NK-92 (cell line): ENCODE data around the gene ABCA7.

ENCODE experiments used
- DNase-seq: peaks from one replicate; lab custom pipeline; 2025; ENCODE audit not compliant: unreplicated experiment; lab: John Stamatoyannopoulos, UW

The ABCA7 gene

GRCh38 chr19:1001538-1002166, 38.3 kb upstream of the ABCA7 start:
- DNase-seq, result no peak

- no peak for DNase-seq
Observed at GRCh38 chr19:1002600-1002999, 37.3 kb upstream of the ABCA7 start.

GRCh38 chr19:1003283-1003682, 36.6 kb upstream of the ABCA7 start:
- DNase-seq, result no peak

- no peak for DNase-seq
Observed at GRCh38 chr19:1004204-1004802, 35.6 kb upstream of the ABCA7 start.

- no peak for DNase-seq
Observed at GRCh38 chr19:1004803-1005664, 34.9 kb upstream of the ABCA7 start.

- no peak for DNase-seq
Observed at GRCh38 chr19:1006711-1007398, 33.1 kb upstream of the ABCA7 start.

- DNase-seq, result no peak
Observed at GRCh38 chr19:1007399-1008251, 32.3 kb upstream of the ABCA7 start.

- DNase-seq, result no peak
Observed at GRCh38 chr19:1008268-1009040, 31.5 kb upstream of the ABCA7 start.

- DNase-seq, result no peak
Observed at GRCh38 chr19:1009041-1009980, 30.6 kb upstream of the ABCA7 start.

- DNase-seq, result no peak
Observed at GRCh38 chr19:1009981-1010538, 29.8 kb upstream of the ABCA7 start.

- no peak for DNase-seq
Observed at GRCh38 chr19:1010586-1011510, 29.1 kb upstream of the ABCA7 start.

- no peak for DNase-seq
Observed at GRCh38 chr19:1011831-1012333, 28.0 kb upstream of the ABCA7 start.

GRCh38 chr19:1012334-1012733, 27.6 kb upstream of the ABCA7 start:
- DNase-seq, result no peak

GRCh38 chr19:1013218-1013617, 26.7 kb upstream of the ABCA7 start:
- no peak for DNase-seq

- no peak for DNase-seq
Observed at GRCh38 chr19:1014161-1015060, 25.5 kb upstream of the ABCA7 start.
